ENCODE measurements around the gene GZMB.
"Not testable (repeated sequence)": the region's sequence is repeated elsewhere in the genome, so short reads cannot be mapped to it uniquely, and the experiment has no call there.

GZMB gene

GRCh38 chr14:24659916-24660570, 26.1 kb upstream of the GZMB start:
- H3K36me3 Mint-ChIP-seq (ENCODE audit: low read depth), result peaks cover 2% of the 10 kb centered on the region
- no peaks in the 10 kb centered on the region for H3K9me3 Mint-ChIP-seq
- peaks cover 59% of the 10 kb centered on the region for H3K4me1 Mint-ChIP-seq (ENCODE audit: low read depth)
- H3K27ac Mint-ChIP-seq, result no peak overlapping the region
- no peak overlapping the region for H3K4me3 Mint-ChIP-seq
- peaks cover 3% of the 10 kb centered on the region for H3K27me3 Mint-ChIP-seq (ENCODE audit: low read depth)

- Mint-ChIP-seq H3K9me3 (peaks cover 48% of the 10 kb centered on the region), H3K36me3 (ENCODE audit: low read depth) (peaks cover 22% of the 10 kb centered on the region)
- not testable (repeated sequence) for H3K4me3 Mint-ChIP-seq; H3K27me3 Mint-ChIP-seq (ENCODE audit: low read depth); H3K27ac Mint-ChIP-seq; H3K4me1 Mint-ChIP-seq (ENCODE audit: low read depth)
Observed at GRCh38 chr14:24648361-24648760, 14.4 kb upstream of the GZMB start.

GRCh38 chr14:24639905-24640304, 5.9 kb upstream of the GZMB start:
- peaks cover 23% of the 10 kb centered on the region for H3K4me1 Mint-ChIP-seq (ENCODE audit: low read depth)
- peaks cover 5% of the 10 kb centered on the region for H3K36me3 Mint-ChIP-seq (ENCODE audit: low read depth)
- H3K4me3 Mint-ChIP-seq, result no peak overlapping the region
- peaks cover 3% of the 10 kb centered on the region for H3K9me3 Mint-ChIP-seq
- no peak overlapping the region for H3K27ac Mint-ChIP-seq
- no peaks in the 10 kb centered on the region for H3K27me3 Mint-ChIP-seq (ENCODE audit: low read depth)

GRCh38 chr14:24639270-24639669, 5.3 kb upstream of the GZMB start:
- H3K9me3 Mint-ChIP-seq, result peaks cover 3% of the 10 kb centered on the region
- H3K27me3 Mint-ChIP-seq (ENCODE audit: low read depth), result no peaks in the 10 kb centered on the region
- no peak overlapping the region for H3K4me3 Mint-ChIP-seq
- H3K36me3 Mint-ChIP-seq (ENCODE audit: low read depth), result peaks cover 7% of the 10 kb centered on the region
- peaks cover 27% of the 10 kb centered on the region for H3K4me1 Mint-ChIP-seq (ENCODE audit: low read depth)
- no peak overlapping the region for H3K27ac Mint-ChIP-seq

- Mint-ChIP-seq H3K4me3 (peak overlapping the region; percentile 90), H3K36me3 (ENCODE audit: low read depth) (peaks cover 50% of the 10 kb centered on the region), H3K27me3 (ENCODE audit: low read depth) (no peaks in the 10 kb centered on the region), H3K4me1 (ENCODE audit: low read depth) (peaks cover 60% of the 10 kb centered on the region), H3K9me3 (peaks cover 3% of the 10 kb centered on the region), H3K27ac (peak overlapping the region; percentile 92)
Observed at GRCh38 chr14:24633353-24633752, 637 bp downstream of the GZMB start.

GRCh38 chr14:24632761-24633160, 1.2 kb downstream of the GZMB start:
- H3K9me3 Mint-ChIP-seq, result no peaks in the 10 kb centered on the region
- H3K27ac Mint-ChIP-seq, result peak overlapping the region; percentile 92
- peak overlapping the region; percentile 90 for H3K4me3 Mint-ChIP-seq
- H3K4me1 Mint-ChIP-seq (ENCODE audit: low read depth), result peaks cover 63% of the 10 kb centered on the region
- no peaks in the 10 kb centered on the region for H3K27me3 Mint-ChIP-seq (ENCODE audit: low read depth)
- H3K36me3 Mint-ChIP-seq (ENCODE audit: low read depth), result peaks cover 48% of the 10 kb centered on the region

- no peaks in the 10 kb centered on the region for H3K27me3 Mint-ChIP-seq (ENCODE audit: low read depth)
- H3K4me1 Mint-ChIP-seq (ENCODE audit: low read depth), result peaks cover 65% of the 10 kb centered on the region
- H3K9me3 Mint-ChIP-seq, result no peaks in the 10 kb centered on the region
- peak overlapping the region; percentile 92 for H3K27ac Mint-ChIP-seq
- peaks cover 51% of the 10 kb centered on the region for H3K36me3 Mint-ChIP-seq (ENCODE audit: low read depth)
- H3K4me3 Mint-ChIP-seq, result peak overlapping the region; percentile 90
Observed at GRCh38 chr14:24632336-24632735, 1.7 kb downstream of the GZMB start.

GRCh38 chr14:24631749-24632335, 2.1 kb downstream of the GZMB start:
- no peaks in the 10 kb centered on the region for H3K27me3 Mint-ChIP-seq (ENCODE audit: low read depth)
- H3K4me3 Mint-ChIP-seq, result peak overlapping the region; percentile 90
- H3K9me3 Mint-ChIP-seq, result no peaks in the 10 kb centered on the region
- peaks cover 51% of the 10 kb centered on the region for H3K36me3 Mint-ChIP-seq (ENCODE audit: low read depth)
- H3K4me1 Mint-ChIP-seq (ENCODE audit: low read depth), result peaks cover 66% of the 10 kb centered on the region
- peak overlapping the region; percentile 92 for H3K27ac Mint-ChIP-seq

- Mint-ChIP-seq H3K36me3 (ENCODE audit: low read depth) (peaks cover 50% of the 10 kb centered on the region), H3K27me3 (ENCODE audit: low read depth) (no peaks in the 10 kb centered on the region), H3K27ac (peak overlapping the region; percentile 83), H3K4me1 (ENCODE audit: low read depth) (peaks cover 62% of the 10 kb centered on the region), H3K9me3 (no peaks in the 10 kb centered on the region), H3K4me3 (peak overlapping the region; percentile 90)
Observed at GRCh38 chr14:24630872-24631477, 3.0 kb downstream of the GZMB start.

- peaks cover 52% of the 10 kb centered on the region for H3K36me3 Mint-ChIP-seq (ENCODE audit: low read depth)
- H3K27ac Mint-ChIP-seq, result peak overlapping the region; percentile 83
- H3K27me3 Mint-ChIP-seq (ENCODE audit: low read depth), result no peaks in the 10 kb centered on the region
- peaks cover 68% of the 10 kb centered on the region for H3K4me1 Mint-ChIP-seq (ENCODE audit: low read depth)
- H3K9me3 Mint-ChIP-seq, result no peaks in the 10 kb centered on the region
- peak overlapping the region; percentile 90 for H3K4me3 Mint-ChIP-seq
Observed at GRCh38 chr14:24630087-24630871, 3.7 kb downstream of the GZMB start.

- H3K9me3 Mint-ChIP-seq, result peaks cover 4% of the 10 kb centered on the region
- H3K4me3 Mint-ChIP-seq, result peak overlapping the region; percentile 90
- H3K36me3 Mint-ChIP-seq (ENCODE audit: low read depth), result peaks cover 52% of the 10 kb centered on the region
- H3K27me3 Mint-ChIP-seq (ENCODE audit: low read depth), result no peaks in the 10 kb centered on the region
- peaks cover 68% of the 10 kb centered on the region for H3K4me1 Mint-ChIP-seq (ENCODE audit: low read depth)
- H3K27ac Mint-ChIP-seq, result peak overlapping the region; percentile 83
Observed at GRCh38 chr14:24629521-24629920, 4.5 kb downstream of the GZMB start.

GRCh38 chr14:24613747-24614146, 20.2 kb downstream of the GZMB start:
- Mint-ChIP-seq H3K9me3 (peaks cover 9% of the 10 kb centered on the region), H3K4me3 (no peak overlapping the region), H3K27ac (no peak overlapping the region), H3K27me3 (ENCODE audit: low read depth) (no peaks in the 10 kb centered on the region), H3K36me3 (ENCODE audit: low read depth) (peaks cover 3% of the 10 kb centered on the region), H3K4me1 (ENCODE audit: low read depth) (peaks cover 42% of the 10 kb centered on the region)

- peaks cover 3% of the 10 kb centered on the region for H3K36me3 Mint-ChIP-seq (ENCODE audit: low read depth)
- peaks cover 47% of the 10 kb centered on the region for H3K4me1 Mint-ChIP-seq (ENCODE audit: low read depth)
- no peaks in the 10 kb centered on the region for H3K27me3 Mint-ChIP-seq (ENCODE audit: low read depth)
- no peak overlapping the region for H3K27ac Mint-ChIP-seq
- H3K9me3 Mint-ChIP-seq, result peaks cover 4% of the 10 kb centered on the region
- H3K4me3 Mint-ChIP-seq, result no peak overlapping the region
Observed at GRCh38 chr14:24613241-24613640, 20.7 kb downstream of the GZMB start.

- Mint-ChIP-seq H3K27ac (no peak overlapping the region), H3K4me1 (ENCODE audit: low read depth) (peaks cover 58% of the 10 kb centered on the region), H3K4me3 (no peak overlapping the region), H3K9me3 (no peaks in the 10 kb centered on the region), H3K27me3 (ENCODE audit: low read depth) (no peaks in the 10 kb centered on the region), H3K36me3 (ENCODE audit: low read depth) (peaks cover 2% of the 10 kb centered on the region)
Observed at GRCh38 chr14:24612196-24612595, 21.8 kb downstream of the GZMB start.
